ENCODE data around the gene DOCK7. TPM values are rescaled to one million over a fixed set of nuclear protein-coding genes. Genes with fewer than 3 reads are reported as not detected.

DOCK7 gene
- total RNA-seq, 2 experiments from 2014 or later: 6.0 to 7.9 TPM

GRCh38 chr1:62406576-62406975 is 281.6 kb downstream of the DOCK7 start:
- intact Hi-C loops (cut with DNase I, micrococcal nuclease): loop anchor here (2.0 to 5.0 kb wide), 3 partner anchors 324 to 341 kb away; no protein-coding TSS in a partner anchor

DNA sequence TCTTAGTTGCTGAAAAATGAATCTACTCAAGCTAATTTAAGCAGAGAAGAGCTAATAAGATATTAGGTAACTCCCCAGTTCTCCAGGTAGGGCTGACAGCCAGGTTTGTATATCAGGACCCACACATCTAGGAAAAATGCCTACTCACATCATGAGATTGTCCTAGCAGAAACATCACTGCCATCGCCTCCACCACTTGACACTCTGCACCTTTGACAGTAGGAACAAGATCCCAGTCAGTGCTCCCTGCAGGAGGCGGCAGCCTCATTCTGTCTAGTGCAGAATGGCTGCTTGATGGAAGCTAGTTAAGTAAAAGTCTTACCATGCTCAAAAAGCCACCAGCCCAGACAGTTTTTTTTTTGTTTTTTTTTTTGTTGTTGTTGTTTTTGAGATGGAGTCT is 282.9 kb downstream of the DOCK7 start:
- CTCF ChIA-PET: interaction anchor here (1.7 to 3.1 kb wide), 2 partner anchors 14 to 230 kb away, joined by 4 to 10 read pairs; no protein-coding TSS in a partner anchor
- H3K27ac Mint-ChIP-seq: no peak overlapping the region
- intact Hi-C loops (cut with DNase I, micrococcal nuclease): loop anchor here in 1 of 2 experiments (5.0 kb wide), 1 partner anchor 342 kb away; no protein-coding TSS in a partner anchor

More at GRCh38 chr1:62406576-62406975, 281.6 kb downstream of the DOCK7 start:
- ChIA-PET POLR2A (interaction anchor here (0.9 kb wide), 1 partner anchor 231 kb away, joined by 3 read pairs; no protein-coding TSS in a partner anchor), CTCF (interaction anchor here (1.3 to 3.1 kb wide), 2 partner anchors 231 kb away, joined by 4 to 10 read pairs; no protein-coding TSS in a partner anchor)
- no peak for ATAC-seq (ENCODE audit: poor library complexity)
- no peaks in the 10 kb centered on the region for H3K4me1 ChIP-seq (ENCODE audit: insufficient read depth, low read length)
- no peak overlapping the region for H3K4me3 ChIP-seq (ENCODE audit: low read length)
- no peaks in the 10 kb centered on the region for H3K36me3 ChIP-seq (ENCODE audit: insufficient read depth, low read length)
- no peaks in the 10 kb centered on the region for H3K9me3 ChIP-seq (ENCODE audit: control insufficient read depth in 1 of 2, insufficient read depth in 1 of 2, low read length in 2 of 2)
- Mint-ChIP-seq H3K9me3 (no peaks in the 10 kb centered on the region), H3K27me3 (no peaks in the 10 kb centered on the region), H3K4me1 (ENCODE audit: low read depth) (no peaks in the 10 kb centered on the region), H3K4me3 (no peak overlapping the region), H3K27ac (no peak overlapping the region), H3K36me3 (ENCODE audit: low read depth) (no peaks in the 10 kb centered on the region)
- no peak for DNase-seq
- TF ChIP-seq, protein P1, sequence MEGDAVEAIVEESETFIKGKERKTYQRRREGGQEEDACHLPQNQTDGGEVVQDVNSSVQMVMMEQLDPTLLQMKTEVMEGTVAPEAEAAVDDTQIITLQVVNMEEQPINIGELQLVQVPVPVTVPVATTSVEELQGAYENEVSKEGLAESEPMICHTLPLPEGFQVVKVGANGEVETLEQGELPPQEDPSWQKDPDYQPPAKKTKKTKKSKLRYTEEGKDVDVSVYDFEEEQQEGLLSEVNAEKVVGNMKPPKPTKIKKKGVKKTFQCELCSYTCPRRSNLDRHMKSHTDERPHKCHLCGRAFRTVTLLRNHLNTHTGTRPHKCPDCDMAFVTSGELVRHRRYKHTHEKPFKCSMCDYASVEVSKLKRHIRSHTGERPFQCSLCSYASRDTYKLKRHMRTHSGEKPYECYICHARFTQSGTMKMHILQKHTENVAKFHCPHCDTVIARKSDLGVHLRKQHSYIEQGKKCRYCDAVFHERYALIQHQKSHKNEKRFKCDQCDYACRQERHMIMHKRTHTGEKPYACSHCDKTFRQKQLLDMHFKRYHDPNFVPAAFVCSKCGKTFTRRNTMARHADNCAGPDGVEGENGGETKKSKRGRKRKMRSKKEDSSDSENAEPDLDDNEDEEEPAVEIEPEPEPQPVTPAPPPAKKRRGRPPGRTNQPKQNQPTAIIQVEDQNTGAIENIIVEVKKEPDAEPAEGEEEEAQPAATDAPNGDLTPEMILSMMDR (IDR thresholded peaks at IDR 0.05): no peak
- H3K27ac ChIP-seq (ENCODE audit: low read depth in 1 of 2, low read length in 2 of 2): no peak overlapping the region
- no peaks in the 10 kb centered on the region for H3K27me3 ChIP-seq (ENCODE audit: control insufficient read depth in 1 of 2, insufficient read depth in 2 of 2, low read length in 2 of 2)

More for the DNA sequence above, 282.9 kb downstream of the DOCK7 start:
- H3K27me3 Mint-ChIP-seq: no peaks in the 10 kb centered on the region
- no peaks in the 10 kb centered on the region for H3K4me1 ChIP-seq (ENCODE audit: insufficient read depth, low read length)
- no peak overlapping the region for H3K4me3 ChIP-seq (ENCODE audit: low read length)
- no peaks in the 10 kb centered on the region for H3K9me3 ChIP-seq (ENCODE audit: control insufficient read depth in 1 of 2, insufficient read depth in 1 of 2, low read length in 2 of 2)
- no peaks in the 10 kb centered on the region for H3K27me3 ChIP-seq (ENCODE audit: control insufficient read depth in 1 of 2, insufficient read depth in 2 of 2, low read length in 2 of 2)
- H3K9me3 Mint-ChIP-seq: no peaks in the 10 kb centered on the region
- TF ChIP-seq, protein P1 (IDR thresholded peaks at IDR 0.05): no peak
- POLR2A ChIA-PET: no interaction called here
- H3K36me3 Mint-ChIP-seq (ENCODE audit: low read depth): no peaks in the 10 kb centered on the region
- H3K4me1 Mint-ChIP-seq (ENCODE audit: low read depth): no peaks in the 10 kb centered on the region
- H3K4me3 Mint-ChIP-seq: no peak overlapping the region
- no peak for DNase-seq
- no peak overlapping the region for H3K27ac ChIP-seq (ENCODE audit: low read depth in 1 of 2, low read length in 2 of 2)
- no peak for ATAC-seq (ENCODE audit: poor library complexity)
- H3K36me3 ChIP-seq (ENCODE audit: insufficient read depth, low read length): no peaks in the 10 kb centered on the region

Other genes with a start within 250 kb of the DOCK7 start
- not detected for gene ANGPTL3, start 90.9 kb downstream of the DOCK7 start, total RNA-seq
- gene ATG4C, start 95.7 kb upstream of the DOCK7 start, total RNA-seq: 1 to 10 TPM; 4.2 to 4.6 TPM